Prostate gland (tissue), 2 donors: ENCODE results near the gene CEMIP.

Experiments used
- POLR2A ChIP-seq: fragments of 450-650 bp; IDR thresholded peaks from one replicate; pipeline ENCODE4 v1.6.1; 2016; ENCODE audit warnings: antibody characterized with exemption, mild to moderate bottlenecking
- TF ChIP-seq, protein P1 (sequence below), 4 experiments: fragments of 200-600 bp in 2 of 4; fragments of 450-650 bp in 2 of 4; sonication (generic) in 2 of 4; IDR thresholded peaks; 1 replicate in 3 of 4; 2 replicates in 1 of 4; pipeline ENCODE4 v1.5.1; 2016 to 2019; ENCODE audit warnings: antibody characterized with exemption in 4 of 4, mild to moderate bottlenecking in 2 of 4, moderate library complexity in 2 of 4

DNA sequence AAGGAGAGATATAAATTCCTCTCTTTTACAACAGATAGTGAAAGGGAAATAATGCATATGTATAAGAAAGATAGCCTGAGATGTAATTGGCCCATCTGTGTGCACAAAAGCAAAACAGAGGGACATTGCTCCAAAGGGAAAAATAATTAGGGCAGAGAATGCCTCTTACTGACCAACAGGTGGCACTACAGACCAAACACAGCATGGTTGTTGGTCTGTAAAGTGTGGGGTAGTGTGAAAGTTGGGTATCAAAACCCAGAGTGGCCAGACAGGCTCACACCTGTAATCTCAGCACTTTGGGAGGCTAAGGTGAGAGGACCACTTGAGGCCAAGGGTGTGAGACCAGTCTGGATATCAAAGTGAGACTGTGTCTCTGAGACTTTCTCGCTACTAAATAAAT is 217.1 kb downstream of the CEMIP start:
- no peak for TF ChIP-seq POLR2A
- TF ChIP-seq, protein P1, sequence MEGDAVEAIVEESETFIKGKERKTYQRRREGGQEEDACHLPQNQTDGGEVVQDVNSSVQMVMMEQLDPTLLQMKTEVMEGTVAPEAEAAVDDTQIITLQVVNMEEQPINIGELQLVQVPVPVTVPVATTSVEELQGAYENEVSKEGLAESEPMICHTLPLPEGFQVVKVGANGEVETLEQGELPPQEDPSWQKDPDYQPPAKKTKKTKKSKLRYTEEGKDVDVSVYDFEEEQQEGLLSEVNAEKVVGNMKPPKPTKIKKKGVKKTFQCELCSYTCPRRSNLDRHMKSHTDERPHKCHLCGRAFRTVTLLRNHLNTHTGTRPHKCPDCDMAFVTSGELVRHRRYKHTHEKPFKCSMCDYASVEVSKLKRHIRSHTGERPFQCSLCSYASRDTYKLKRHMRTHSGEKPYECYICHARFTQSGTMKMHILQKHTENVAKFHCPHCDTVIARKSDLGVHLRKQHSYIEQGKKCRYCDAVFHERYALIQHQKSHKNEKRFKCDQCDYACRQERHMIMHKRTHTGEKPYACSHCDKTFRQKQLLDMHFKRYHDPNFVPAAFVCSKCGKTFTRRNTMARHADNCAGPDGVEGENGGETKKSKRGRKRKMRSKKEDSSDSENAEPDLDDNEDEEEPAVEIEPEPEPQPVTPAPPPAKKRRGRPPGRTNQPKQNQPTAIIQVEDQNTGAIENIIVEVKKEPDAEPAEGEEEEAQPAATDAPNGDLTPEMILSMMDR (IDR thresholded peaks at IDR 0.05), result peak in 3 of 4 experiments; percentile 14 to 32 (median 28)
